K562 (cell line): ENCODE results near the gene ARHGEF40. TPM values are rescaled to one million over a fixed set of nuclear protein-coding genes. Genes with fewer than 3 reads are reported as not detected.

ENCODE experiments used
- ATAC-seq: fragments of 200-7000 bp; cut with Tn5 transposase; 3 replicates; pipeline ENCODE4 v1.9.1; 2020; ENCODE audit warnings: moderate library complexity
- BruUV-seq: library from RNA; stranded (reverse); fragments of 400-500 nt; replicated peaks from 2 replicates; lab custom pipeline; 2021; lab: Mats Ljungman, UMichigan
- CTCF ChIA-PET: fragments of 300-600 bp; formaldehyde crosslinking; extraction: SDS; loops from one replicate; lab custom pipeline; 2021; ENCODE audit warnings: low intra/inter-chr PET ratio; lab: Yijun Ruan, JAX
- POLR2A ChIA-PET: fragments of 300-600, 350-650 bp; sonication (Branson Sonifier 250); formaldehyde crosslinking; extraction: SDS; loops from one replicate; lab custom pipeline; 2021; ENCODE audit warnings: antibody characterized with exemption, inconsistent platforms; lab: Yijun Ruan, JAX
- DNase-seq, 4 experiments: peaks; one replicate each; pipeline versions ENCODE4 v3.0.0 to v3.0.0-alpha.2; 2011 to 2018; ENCODE audit warnings: low spot score in 3 of 4, mixed read lengths in 3 of 4; ENCODE audit errors: extremely low read depth in 1 of 4
- FAIRE-seq: peaks from 2 replicates; lab custom pipeline; 2011; peaks lifted over from hg19 to GRCh38; lab: Jason Lieb, UNC
- H2AFZ ChIP-seq: 2 replicates; pipeline ENCODE4 v1.6.0; 2011; ENCODE audit warnings: low read depth, low read length, control low read depth, inconsistent platforms
- H3K27ac ChIP-seq: fragments of 200-600 bp; 3 replicates; pipeline ENCODE4 v1.8.0; 2011; ENCODE audit warnings: low read depth, mild to moderate bottlenecking, control low read depth, inconsistent platforms, low read length, moderate library complexity, mixed read lengths; ENCODE audit errors: extremely low read depth
- H3K27me3 ChIP-seq, 2 experiments: fragments of 300-600 bp in 1 of 2; 2 replicates in 1 of 2; 3 replicates in 1 of 2; pipeline versions ENCODE4 v1.6.0 to v1.8.0; 2011; ENCODE audit warnings: inconsistent platforms in 2 of 2, low read length in 2 of 2, mild to moderate bottlenecking in 1 of 2, mixed read lengths in 1 of 2, moderate library complexity in 1 of 2; ENCODE audit not compliant: control insufficient read depth in 2 of 2, insufficient read depth in 2 of 2
- H3K36me3 ChIP-seq: fragments of 300-600 bp; 3 replicates; pipeline ENCODE4 v1.8.0; 2011; ENCODE audit warnings: mild to moderate bottlenecking, low read length, inconsistent platforms; ENCODE audit not compliant: control insufficient read depth, insufficient read depth
- H3K4me1 ChIP-seq, 2 experiments: fragments of 200-600 bp in 1 of 2; replicated peaks in 1 of 2; 2 replicates in 1 of 2; 3 replicates in 1 of 2; pipeline versions ENCODE4 v1.5.1 to v1.8.0; 2011; ENCODE audit warnings: inconsistent platforms in 2 of 2, low read length in 2 of 2, mild to moderate bottlenecking in 1 of 2, mixed read lengths in 1 of 2, moderate library complexity in 1 of 2; ENCODE audit not compliant: control insufficient read depth in 2 of 2, insufficient read depth in 2 of 2
- H3K4me2 ChIP-seq: 2 replicates; pipeline ENCODE4 v1.6.1; 2011; ENCODE audit warnings: low read length, control low read depth, inconsistent platforms, mixed read lengths; ENCODE audit not compliant: insufficient read depth
- H3K4me3 ChIP-seq: fragments of 200-600 bp; sonication (generic), shearing (Covaris generic); 2 replicates; pipeline ENCODE4 v1.5.1; 2016; ENCODE audit warnings: control low read depth, inconsistent platforms
- H3K79me2 ChIP-seq: fragments of 200-600 bp; 3 replicates; pipeline ENCODE4 v1.8.0; 2011; ENCODE audit warnings: low read length, inconsistent platforms; ENCODE audit not compliant: control insufficient read depth, insufficient read depth
- H3K9ac ChIP-seq, 2 experiments: 2 replicates each; pipeline versions ENCODE4 v1.6.0 to v1.6.1; 2011; ENCODE audit warnings: low read depth in 2 of 2, low read length in 2 of 2, control low read depth in 1 of 2, inconsistent platforms in 1 of 2, mild to moderate bottlenecking in 1 of 2, mixed read lengths in 1 of 2; ENCODE audit not compliant: insufficient read depth in 1 of 2
- H3K9me1 ChIP-seq: one replicate; pipeline ENCODE4 v1.6.0; 2011; ENCODE audit warnings: inconsistent platforms, mild to moderate bottlenecking, low read length, moderate library complexity; ENCODE audit not compliant: control insufficient read depth, insufficient read depth
- H3K9me3 ChIP-seq: replicated peaks from 2 replicates; pipeline ENCODE4 v1.5.1; 2011; ENCODE audit warnings: low read depth, low read length, inconsistent platforms; ENCODE audit not compliant: control insufficient read depth, insufficient read depth
- H4K20me1 ChIP-seq: replicated peaks from 2 replicates; pipeline ENCODE4 v1.6.1; 2011; ENCODE audit warnings: low read length, inconsistent platforms, mixed read lengths; ENCODE audit not compliant: control insufficient read depth, insufficient read depth
- ARHGAP35 ChIP-seq: fragments of 450-650 bp; IDR thresholded peaks from 2 replicates; pipeline ENCODE4 v1.6.1; 2018; ENCODE audit not compliant: partially characterized antibody
- BMI1 ChIP-seq: fragments of 150-350 bp; IDR thresholded peaks from 2 replicates; pipeline ENCODE4 v1.6.1; 2014; ENCODE audit warnings: low read length
- FUS ChIP-seq: fragments of 200-400 bp; formaldehyde crosslinking; optimal IDR thresholded peaks from 2 replicates; pipeline ENCODE3; 2017; ENCODE audit warnings: low read depth, low read length
- HDAC6 ChIP-seq: IDR thresholded peaks from 2 replicates; pipeline ENCODE4 v1.6.1; 2012; ENCODE audit warnings: low read depth, mild to moderate bottlenecking, control low read depth, inconsistent platforms, low read length, moderate library complexity
- HIVEP1 ChIP-seq: fragments of 250-450 bp; sonication (Bioruptor Pico); IDR thresholded peaks from 2 replicates; pipeline ENCODE4 v1.4.0; 2020; ENCODE audit warnings: mild to moderate bottlenecking
- KAT7 ChIP-seq: sonication (generic); formaldehyde crosslinking; IDR thresholded peaks from 2 replicates; pipeline ENCODE4 v1.8.0; 2022; ENCODE audit warnings: missing genetic modification reagents, mild to moderate bottlenecking, borderline replicate concordance
- KDM4B ChIP-seq, 2 experiments: fragments of 450-650 bp in 1 of 2; sonication (generic) in 1 of 2; IDR thresholded peaks; 2 replicates each; pipeline ENCODE4 v1.6.1; 2016 to 2017; ENCODE audit warnings: borderline replicate concordance in 2 of 2, antibody characterized with exemption in 1 of 2, low read depth in 1 of 2, mild to moderate bottlenecking in 1 of 2
- MAFF ChIP-seq: IDR thresholded peaks from 2 replicates; pipeline ENCODE4 v1.6.1; 2012; ENCODE audit warnings: low read length, improper control_type of control experiment
- MTA1 ChIP-seq: fragments of 450-650 bp; IDR thresholded peaks from 2 replicates; pipeline ENCODE4 v1.6.1; 2017; ENCODE audit warnings: borderline replicate concordance
- NFE2 ChIP-seq: IDR thresholded peaks from 2 replicates; pipeline ENCODE4 v1.6.1; 2014; ENCODE audit warnings: antibody characterized with exemption, low read depth
- NR4A1 ChIP-seq, 2 experiments: fragments of 250-450 bp in 1 of 2; fragments of 450-650 bp in 1 of 2; sonication (Bioruptor Pico) in 1 of 2; IDR thresholded peaks; 2 replicates each; pipeline versions ENCODE4 v1.4.0 to v1.6.1; 2016 to 2020; ENCODE audit warnings: mild to moderate bottlenecking in 2 of 2, missing compliant biosample characterization in 1 of 2, missing genetic modification characterization in 1 of 2, moderate library complexity in 1 of 2
- PKNOX1 ChIP-seq: fragments of 450-650 bp; IDR thresholded peaks from 2 replicates; pipeline ENCODE4 v1.6.1; 2016
- PURB ChIP-seq: sonication (generic); formaldehyde crosslinking; IDR thresholded peaks from 2 replicates; pipeline ENCODE4 v1.9.0; 2021; ENCODE audit warnings: low read depth, mild to moderate bottlenecking, missing genetic modification reagents
- TCF7L2 ChIP-seq: fragments of 150-350 bp; IDR thresholded peaks from 2 replicates; pipeline ENCODE4 v1.6.1; 2016; ENCODE audit warnings: low read depth, mild to moderate bottlenecking, low read length, moderate library complexity
- ZNF408 ChIP-seq: fragments of 250-450 bp; sonication (Bioruptor Pico); IDR thresholded peaks from 2 replicates; pipeline ENCODE4 v1.4.0; 2020; ENCODE audit warnings: low read depth, mild to moderate bottlenecking, moderate library complexity
- ZNF583 ChIP-seq: fragments of 250-450 bp; sonication (Bioruptor Pico); IDR thresholded peaks from 2 replicates; pipeline ENCODE4 v1.4.0; 2020
- WGBS: fragments of 100-300 bp; shearing (Covaris generic); methylation state at CpG from one replicate; pipeline ENCODE4 v1.1.6; 2016; ENCODE audit warnings: low coverage, mixed read lengths; ENCODE audit not compliant: insufficient coverage; ENCODE audit errors: missing lambda C conversion rate; 5-methylcytosine and 5-hydroxymethylcytosine counted together
- in situ Hi-C: fragments of 300-500 bp; cut with MboI; formaldehyde crosslinking; loops from 4 replicates; pipeline ENCODE4 v1.15.0; 2018; ENCODE audit warnings: inconsistent platforms, mixed read lengths
- intact Hi-C: fragments of 100-400 bp; cut with micrococcal nuclease; formaldehyde crosslinking; loops from 2 replicates; pipeline ENCODE4 v1.14.2; 2022
- polyA plus RNA-seq, 8 experiments: library from polyadenylated mRNA; depleted of rRNA in 4 of 8; stranded (reverse) in 5 of 8; unstranded in 3 of 8; fragments of >200 nt; fragmentation: Nextera tagmentation in 2 of 8; fragmentation: Illumina TruSeq in 1 of 8; extraction: Ambion mirVana in 2 of 8; extraction: Trizol in 1 of 8; gene quantifications; 2 replicates each; pipeline versions ENCODE4 v1.2.1 to v1.2.3, GENCODE V29; 2011 to 2014; ENCODE audit warnings: inconsistent platforms in 1 of 8, missing spikeins in 1 of 8
- total RNA-seq, 7 experiments: library from RNA; depleted of rRNA in 6 of 7; stranded (reverse); fragments of >200 nt in 6 of 7; fragmentation: Illumina TruSeq in 2 of 7; extraction: Trizol in 2 of 7; gene quantifications; 2 replicates each; pipeline versions ENCODE4 v1.2.1 to v1.2.3, GENCODE V29; 2011 to 2021; ENCODE audit warnings: low replicate concordance in 1 of 7

Gene ARHGEF40
- total and polyA plus RNA-seq, 9 of the 15 experiments (the other 6 are each of a cell fraction or from before 2014, with no cell fraction given) = 0.42 to 6.3 (median 3.8) TPM

- 22% methylated on average over 5 of the region's 6 CpGs for WGBS
- POLR2A ChIA-PET = interaction anchor here (0.9 kb wide), 1 partner anchor 16 kb away, joined by 3 read pairs; no protein-coding TSS in a partner anchor
- FAIRE-seq (peak; percentile 55), DNase-seq (peak in 2 of 4 experiments; percentile 47 to 57), ATAC-seq (peak; percentile 47)
- no peaks in the 10 kb centered on the region for H3K9me3 ChIP-seq
- H3K9ac ChIP-seq = peak overlapping the region; percentile 22 to 31; a peak in 1 of 4 replicates
- H2AFZ ChIP-seq = peak overlapping the region; percentile 86
- no TSS peak for BruUV-seq
- H3K4me2 ChIP-seq = peak overlapping the region; percentile 53
- CTCF ChIA-PET = interaction anchor here (0.9 kb wide), 1 partner anchor 29 kb away, joined by 3 read pairs; no protein-coding TSS in a partner anchor
- no peaks in the 10 kb centered on the region for H3K9me1 ChIP-seq
- H3K4me1 ChIP-seq = peaks cover 5 to 18% of the 10 kb centered on the region in 2 experiments; a peak in 4 of 5 replicates
- intact Hi-C loops = loop anchor here (5.0 kb wide), 1 partner anchor 187 kb away; no protein-coding TSS in a partner anchor
- H3K4me3 ChIP-seq = no peak overlapping the region
- H3K27ac ChIP-seq = peak overlapping the region; percentile 38; the same call in 1 of the 3 replicates
- no peaks in the 10 kb centered on the region for H3K36me3 ChIP-seq
- H3K27me3 ChIP-seq = no peaks in the 10 kb centered on the region
- no peaks in the 10 kb centered on the region for H3K79me2 ChIP-seq
- in situ Hi-C loops = no loop called here
- no peaks in the 10 kb centered on the region for H4K20me1 ChIP-seq
- TF ChIP-seq ARHGAP35 (no peak), HIVEP1 (CRISPR knock-in tag) (no peak), ZNF408 (CRISPR knock-in tag) (no peak), PURB (CRISPR knock-in tag) (no peak), NR4A1 (CRISPR knock-in tag; IDR thresholded peaks at IDR 0.05) (no peak), NR4A1 (tag; IDR thresholded peaks at IDR 0.05) (0 out of 2 replicates have a peak, but pooled peaks have one; percentile 16), KAT7 (CRISPR knock-in tag) (no peak), BMI1 (no peak), HDAC6 (no peak), TCF7L2 (no peak), FUS (no peak), ZNF583 (no peak), KDM4B (IDR thresholded peaks at IDR 0.05; ENCODE audit: borderline replicate concordance in 2 of 2, low read depth in 1 of 2) (no peak), NFE2 (no peak), MAFF (no peak), MTA1 (no peak), PKNOX1 (no peak)
Observed at GRCh38 chr14:21043974-21044618, 26.0 kb upstream of the ARHGEF40 start.
